Measurements from ENCODE around the gene ACSS1. TPM values are rescaled to one million over a fixed set of nuclear protein-coding genes. Genes with fewer than 3 reads are reported as not detected.
A peak's percentile ranks its signal among the peaks of the same experiment; 100 is the strongest.

ACSS1 gene
- polyA plus RNA-seq, 1 experiment: 1.1 TPM

- POLR2A ChIA-PET: no interaction called here
- no peak overlapping the region for H3K4me3 ChIP-seq (ENCODE audit: low read depth, low read length)
- peaks cover 10% of the 10 kb centered on the region; the same call in 1 of the 2 replicates for H3K9me3 ChIP-seq (ENCODE audit: control insufficient read depth, insufficient read depth, low read length)
- peaks cover 54% of the 10 kb centered on the region for H3K27me3 ChIP-seq (ENCODE audit: control insufficient read depth, insufficient read depth, low read length)
- TF ChIP-seq CTCF (IDR thresholded peaks at IDR 0.05; ENCODE audit: low read depth, low read length): no peak
- CTCF ChIA-PET: no interaction called here
- H3K27ac ChIP-seq (ENCODE audit: low read depth, low read length): no peak overlapping the region
- no peak for DNase-seq (ENCODE audit: low read depth, low spot score)
Measured at GRCh38 chr20:25087186-25087929, 29.4 kb upstream of the ACSS1 start.

GRCh38 chr20:25085756-25086495, 28.0 kb upstream of the ACSS1 start:
- Histone ChIP-seq H3K4me3 (ENCODE audit: low read depth, low read length) (no peak overlapping the region), H3K27ac (ENCODE audit: low read depth, low read length) (no peak overlapping the region), H3K9me3 (ENCODE audit: control insufficient read depth, insufficient read depth, low read length) (peaks cover 16% of the 10 kb centered on the region; the same call in 1 of the 2 replicates), H3K27me3 (ENCODE audit: control insufficient read depth, insufficient read depth, low read length) (peaks cover 62% of the 10 kb centered on the region)
- ChIA-PET POLR2A (no interaction called here), CTCF (no interaction called here)
- TF ChIP-seq CTCF (IDR thresholded peaks at IDR 0.05; ENCODE audit: low read depth, low read length): no peak
- DNase-seq (ENCODE audit: low read depth, low spot score): no peak

GRCh38 chr20:25084626-25085187, 26.8 kb upstream of the ACSS1 start:
- no peak for DNase-seq (ENCODE audit: low read depth, low spot score)
- no peak for TF ChIP-seq CTCF (IDR thresholded peaks at IDR 0.05; ENCODE audit: low read depth, low read length)
- H3K4me3 ChIP-seq (ENCODE audit: low read depth, low read length): no peak overlapping the region
- POLR2A ChIA-PET: no interaction called here
- CTCF ChIA-PET: no interaction called here
- no peak overlapping the region for H3K27ac ChIP-seq (ENCODE audit: low read depth, low read length)
- peaks cover 70% of the 10 kb centered on the region for H3K27me3 ChIP-seq (ENCODE audit: control insufficient read depth, insufficient read depth, low read length)
- peaks cover 16% of the 10 kb centered on the region; the same call in 1 of the 2 replicates for H3K9me3 ChIP-seq (ENCODE audit: control insufficient read depth, insufficient read depth, low read length)

GRCh38 chr20:25083773-25084625, 26.1 kb upstream of the ACSS1 start:
- ChIA-PET CTCF (no interaction called here), POLR2A (no interaction called here)
- H3K27ac ChIP-seq (ENCODE audit: low read depth, low read length): no peak overlapping the region
- peak; percentile 35 for TF ChIP-seq CTCF (IDR thresholded peaks at IDR 0.05; ENCODE audit: low read depth, low read length)
- H3K27me3 ChIP-seq (ENCODE audit: control insufficient read depth, insufficient read depth, low read length): peaks cover 75% of the 10 kb centered on the region
- peaks cover 16% of the 10 kb centered on the region; the same call in 1 of the 2 replicates for H3K9me3 ChIP-seq (ENCODE audit: control insufficient read depth, insufficient read depth, low read length)
- no peak for DNase-seq (ENCODE audit: low read depth, low spot score)
- H3K4me3 ChIP-seq (ENCODE audit: low read depth, low read length): no peak overlapping the region

Measured in AG04450 (cell line).